ENCODE data around the gene C10orf95.

The C10orf95 gene

GRCh38 chr10:102401735-102402511 is 49.4 kb downstream of the C10orf95 start:
- DNase-seq (ENCODE audit: low spot score): no peak

- no peak for DNase-seq (ENCODE audit: low spot score)
These were observed 50.0 kb downstream of the C10orf95 start for GRCh38 chr10:102401342-102401654.

GRCh38 chr10:102400598-102401341 is 50.6 kb downstream of the C10orf95 start:
- DNase-seq (ENCODE audit: low spot score): no peak

GRCh38 chr10:102400076-102400475 is 51.3 kb downstream of the C10orf95 start:
- DNase-seq (ENCODE audit: low spot score): no peak
